ENCODE data around the gene OGFR. TPM values are rescaled to one million over a fixed set of nuclear protein-coding genes. Genes with fewer than 3 reads are reported as not detected.

OGFR gene
- total RNA-seq, 1 experiment from 2014 or later, result 47.3 TPM

- intact Hi-C loops (cut with micrococcal nuclease; ENCODE audit: unreplicated experiment), result loop anchor here (10.0 kb wide), 1 partner anchor 324 kb away; the partner anchor contains the start of gene GATA5
- H3K27me3 ChIP-seq (ENCODE audit: control insufficient read depth, insufficient read depth, low read length), result no peaks in the 10 kb centered on the region
- no peaks in the 10 kb centered on the region for H3K9me3 ChIP-seq (ENCODE audit: control insufficient read depth, insufficient read depth, low read depth, low read length)
- no peak overlapping the region for H3K27ac ChIP-seq (ENCODE audit: low read length)
- H3K4me1 ChIP-seq (ENCODE audit: control insufficient read depth, insufficient read depth, low read length), result peaks cover 17% of the 10 kb centered on the region
- BruUV-seq (replicated peaks), result no TSS peak
- TF ChIP-seq POLR2AphosphoS5 (IDR thresholded peaks at IDR 0.05; ENCODE audit: low read depth, low read length) (no peak), TCF7L2 (IDR thresholded peaks at IDR 0.05; ENCODE audit: low read depth, low read length) (no peak), CTCF (IDR thresholded peaks at IDR 0.05) (no peak), REST (IDR thresholded peaks at IDR 0.05; ENCODE audit: insufficient read depth in 1 of 2, low read depth in 2 of 2, low read length in 1 of 2) (no peak), SIN3A (IDR thresholded peaks at IDR 0.05; ENCODE audit: borderline replicate concordance, insufficient read depth, low read depth, low read length) (no peak)
- ATAC-seq (no peak), DNase-seq (ENCODE audit: low read depth, low spot score) (no peak)
- H3K36me3 ChIP-seq (ENCODE audit: control insufficient read depth, insufficient read depth, low read length), result peaks cover 3% of the 10 kb centered on the region
- no peak overlapping the region for H3K4me3 ChIP-seq (ENCODE audit: low read depth in 2 of 2, low read length in 2 of 2)
- CTCF ChIA-PET, result no interaction called here
- in situ Hi-C loops (cut with HindIII; ENCODE audit: low pct_unique_long_range_greater_than_20kb, low sequenced_read_pairs), result no loop called here
- POLR2A ChIA-PET, result no interaction called here
These were observed 5.6 kb upstream of the OGFR start for GRCh38 chr20:62799036-62799435.

- in situ Hi-C loops (cut with HindIII; ENCODE audit: low pct_unique_long_range_greater_than_20kb, low sequenced_read_pairs) (no loop called here), intact Hi-C loops (cut with micrococcal nuclease; ENCODE audit: unreplicated experiment) (loop anchor here (10.0 kb wide), 1 partner anchor 325 kb away; the partner anchor contains the start of gene GATA5)
- DNase-seq (ENCODE audit: low read depth, low spot score) (no peak), ATAC-seq (no peak)
- Histone ChIP-seq H3K4me3 (ENCODE audit: low read depth in 2 of 2, low read length in 2 of 2) (no peak overlapping the region), H3K4me1 (ENCODE audit: control insufficient read depth, insufficient read depth, low read length) (peaks cover 20% of the 10 kb centered on the region), H3K27me3 (ENCODE audit: control insufficient read depth, insufficient read depth, low read length) (no peaks in the 10 kb centered on the region), H3K27ac (ENCODE audit: low read length) (no peak overlapping the region), H3K36me3 (ENCODE audit: control insufficient read depth, insufficient read depth, low read length) (peaks cover 3% of the 10 kb centered on the region), H3K9me3 (ENCODE audit: control insufficient read depth, insufficient read depth, low read depth, low read length) (no peaks in the 10 kb centered on the region)
- CTCF ChIA-PET, result no interaction called here
- TF ChIP-seq POLR2AphosphoS5 (IDR thresholded peaks at IDR 0.05; ENCODE audit: low read depth, low read length) (no peak), SIN3A (IDR thresholded peaks at IDR 0.05; ENCODE audit: borderline replicate concordance, insufficient read depth, low read depth, low read length) (no peak), REST (IDR thresholded peaks at IDR 0.05; ENCODE audit: insufficient read depth in 1 of 2, low read depth in 2 of 2, low read length in 1 of 2) (no peak), CTCF (IDR thresholded peaks at IDR 0.05) (no peak), TCF7L2 (IDR thresholded peaks at IDR 0.05; ENCODE audit: low read depth, low read length) (no peak)
- POLR2A ChIA-PET, result no interaction called here
- TSS peak; percentile 91 for BruUV-seq (replicated peaks)
These were observed 5.2 kb upstream of the OGFR start for GRCh38 chr20:62799459-62799858.
